ENCODE results near the gene DDX4.
A peak's percentile ranks its signal among the peaks of the same experiment; 100 is the strongest.

Gene DDX4

GRCh38 chr5:55829956-55830355 lies 92.1 kb downstream of the DDX4 start:
- DNase-seq = no peak

- no peak for DNase-seq
Observed at GRCh38 chr5:55832446-55832845, 94.6 kb downstream of the DDX4 start.

GRCh38 chr5:55836191-55836590 lies 98.3 kb downstream of the DDX4 start:
- no peak for DNase-seq

- no peak for DNase-seq
Observed at GRCh38 chr5:55841976-55842375, 104.1 kb downstream of the DDX4 start.

- no peak for DNase-seq
Observed at GRCh38 chr5:55847837-55848236, 110.0 kb downstream of the DDX4 start.

- no peak for DNase-seq
Observed at GRCh38 chr5:55848783-55849182, 110.9 kb downstream of the DDX4 start.

- DNase-seq = no peak
Observed at GRCh38 chr5:55850839-55851674, 113.2 kb downstream of the DDX4 start, which contains the start of gene IL31RA. IL31RA (plus strand) TSS chr5:55851357; CDS start chr5:55851571, 214 bp downstream.

- no peak for DNase-seq
Observed at GRCh38 chr5:55851675-55851979, 113.8 kb downstream of the DDX4 start.

- no peak for DNase-seq
Observed at GRCh38 chr5:55852503-55852902, 114.6 kb downstream of the DDX4 start.

- DNase-seq = no peak
Observed at GRCh38 chr5:55853041-55853670, 115.3 kb downstream of the DDX4 start.

- DNase-seq = no peak
Observed at GRCh38 chr5:55853818-55854217, 116.0 kb downstream of the DDX4 start.

- DNase-seq = peak; percentile 2
Observed at GRCh38 chr5:55855509-55855908, 117.6 kb downstream of the DDX4 start.

GRCh38 chr5:55856516-55857246 lies 118.8 kb downstream of the DDX4 start:
- DNase-seq = peak; percentile 40

- no peak for DNase-seq
Observed at GRCh38 chr5:55857247-55857640, 119.4 kb downstream of the DDX4 start.

- no peak for DNase-seq
Observed at GRCh38 chr5:55858104-55858503, 120.2 kb downstream of the DDX4 start.

- DNase-seq = no peak
Observed at GRCh38 chr5:55860288-55860687, 122.4 kb downstream of the DDX4 start.

- DNase-seq = no peak
Observed at GRCh38 chr5:55860709-55861108, 122.8 kb downstream of the DDX4 start.

GRCh38 chr5:55864606-55865541 lies 127.0 kb downstream of the DDX4 start:
- no peak for DNase-seq

- DNase-seq = no peak
Observed at GRCh38 chr5:55865831-55866230, 128.0 kb downstream of the DDX4 start.

GRCh38 chr5:55866485-55866884 lies 128.6 kb downstream of the DDX4 start:
- DNase-seq = no peak
